Mucosa of gallbladder (tissue), 1 donor: ENCODE results near the gene BDNF. TPM values are rescaled to one million over a fixed set of nuclear protein-coding genes. Genes with fewer than 3 reads are reported as not detected.
"Not testable (repeated sequence)": the region's sequence is repeated elsewhere in the genome, so short reads cannot be mapped to it uniquely, and the experiment has no call there.

Experiments
- DNase-seq: peaks from one replicate; pipeline ENCODE4 v3.0.0-alpha.2; 2020; ENCODE audit warnings: low spot score
- total RNA-seq: library from RNA; stranded (reverse); gene quantifications from one replicate; pipeline ENCODE4 v1.2.1, GENCODE V29; 2021
- donor health status: DM: no; HTN: no; CAD: no.

BDNF gene
- total RNA-seq, result 6.8 TPM

DNA sequence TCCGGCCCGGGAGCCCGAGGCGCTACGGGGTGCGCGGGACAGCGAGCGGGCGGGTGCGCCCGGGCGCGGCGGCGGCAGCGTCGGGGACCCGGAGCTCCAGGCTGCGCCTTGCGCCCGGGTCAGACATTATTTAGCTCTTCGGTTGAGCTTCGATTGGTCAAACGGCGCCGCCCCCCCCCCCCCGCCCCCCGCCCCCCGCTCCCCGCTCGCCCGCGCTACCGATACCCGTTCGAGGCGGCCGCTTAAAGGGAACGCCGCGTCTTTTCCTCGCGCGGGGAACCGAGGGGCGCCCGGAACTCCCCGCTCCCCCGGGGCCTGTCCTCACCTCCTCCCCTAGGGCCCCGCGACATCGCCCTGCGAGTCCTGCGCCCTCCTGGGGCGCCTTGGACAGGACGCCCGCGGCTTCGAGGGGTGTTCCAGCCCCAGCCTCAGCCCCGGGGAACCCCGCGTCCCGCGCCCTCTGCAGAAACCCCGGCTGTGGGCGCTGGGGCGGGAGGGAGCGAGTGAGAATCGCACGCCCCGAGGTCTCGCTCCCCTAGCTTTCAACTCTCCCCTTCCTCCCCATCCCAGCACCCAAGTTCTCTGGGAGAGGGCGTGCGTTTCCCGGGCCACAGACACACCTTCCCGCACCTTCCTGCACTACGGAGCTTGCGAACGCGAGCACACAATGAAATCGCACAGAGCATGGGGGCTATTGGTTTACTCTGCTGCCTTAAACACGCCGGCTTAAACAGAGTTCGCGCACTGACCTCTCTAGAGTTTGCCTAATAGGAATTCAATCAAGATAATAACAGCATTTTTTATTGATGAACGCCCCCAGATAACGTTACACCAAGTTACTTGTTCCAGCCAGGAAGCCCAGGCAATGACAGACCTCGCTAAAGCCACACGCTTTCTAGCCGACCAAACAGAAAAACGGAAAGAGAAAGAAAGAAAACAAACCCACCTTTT is at the start of gene BDNF:
Gene BDNF, minus strand, starts transcription at position 105 of the 951 bp plus-strand sequence. CDS start 41,891 bp downstream, outside the sequence.
- no peak for DNase-seq

DNA sequence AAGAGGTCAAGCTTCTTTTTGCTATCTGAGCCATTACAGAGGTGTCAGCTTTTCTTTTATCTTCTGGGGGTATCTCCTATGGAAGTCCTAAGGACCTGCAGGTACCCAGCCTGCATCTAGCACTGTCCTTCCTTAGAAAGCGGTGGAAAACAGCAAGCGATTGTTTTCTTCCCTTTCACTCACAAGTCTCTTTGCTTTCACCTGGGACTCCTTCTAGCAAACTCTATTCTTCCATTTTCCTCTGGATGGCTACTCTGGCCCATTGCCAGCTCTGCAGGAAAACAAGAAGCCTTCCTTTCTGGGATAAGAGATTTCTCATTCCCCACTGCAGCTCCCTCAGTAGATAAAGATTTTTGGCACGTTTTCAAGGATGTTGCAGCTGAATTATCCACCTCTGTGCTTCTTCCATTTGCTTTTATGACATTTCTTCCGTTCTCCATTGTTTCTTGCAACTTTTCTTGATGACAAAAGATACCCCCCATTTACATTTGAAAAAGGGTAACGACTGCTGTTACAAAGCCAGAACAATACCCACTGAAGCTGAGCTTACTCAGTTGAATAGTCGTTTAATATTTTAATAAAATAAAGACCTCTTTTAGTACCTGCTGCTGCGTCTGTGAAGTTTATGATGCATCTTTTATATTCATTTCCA is 40.2 kb upstream of the BDNF start:
- DNase-seq, result no peak

DNA sequence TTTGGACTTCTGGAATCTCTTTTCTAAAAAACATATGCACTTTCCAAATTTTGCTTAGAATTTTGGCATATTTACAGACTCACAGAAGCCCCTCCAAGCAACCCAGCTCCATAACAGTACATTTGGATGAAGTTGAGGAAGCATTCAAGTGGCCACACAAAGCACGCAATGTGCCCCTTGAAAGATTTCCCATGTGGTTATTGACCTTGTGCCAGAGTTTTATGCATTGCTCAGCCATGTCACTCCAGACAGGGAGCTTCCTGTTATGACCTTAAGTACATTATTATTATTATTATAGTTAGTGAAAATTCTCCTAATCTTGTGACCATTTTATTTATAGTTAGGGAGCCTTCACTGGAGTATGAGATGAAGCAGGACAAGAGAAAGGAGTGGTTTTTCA is 35.0 kb upstream of the BDNF start:
- no peak for DNase-seq

DNA sequence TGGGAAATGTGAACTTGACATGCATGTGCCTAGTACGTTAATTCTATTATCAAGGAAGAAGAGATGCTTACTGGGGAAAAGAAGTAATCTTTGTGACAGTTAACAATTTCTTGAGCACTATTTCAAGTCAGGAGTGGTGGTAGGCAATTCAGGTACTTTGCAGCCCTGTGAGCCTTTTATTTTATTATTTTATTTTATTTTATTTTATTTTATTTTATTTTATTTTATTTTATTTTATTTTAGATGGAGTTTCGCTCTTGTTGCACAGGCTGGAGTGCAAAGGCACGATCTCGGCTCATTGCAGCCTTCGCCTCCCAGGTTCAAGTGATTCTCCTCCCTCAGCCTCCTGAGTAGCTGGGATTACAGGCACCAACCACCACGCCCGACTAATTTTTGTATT is 31.5 kb upstream of the BDNF start:
- DNase-seq, result not testable (repeated sequence)

DNA sequence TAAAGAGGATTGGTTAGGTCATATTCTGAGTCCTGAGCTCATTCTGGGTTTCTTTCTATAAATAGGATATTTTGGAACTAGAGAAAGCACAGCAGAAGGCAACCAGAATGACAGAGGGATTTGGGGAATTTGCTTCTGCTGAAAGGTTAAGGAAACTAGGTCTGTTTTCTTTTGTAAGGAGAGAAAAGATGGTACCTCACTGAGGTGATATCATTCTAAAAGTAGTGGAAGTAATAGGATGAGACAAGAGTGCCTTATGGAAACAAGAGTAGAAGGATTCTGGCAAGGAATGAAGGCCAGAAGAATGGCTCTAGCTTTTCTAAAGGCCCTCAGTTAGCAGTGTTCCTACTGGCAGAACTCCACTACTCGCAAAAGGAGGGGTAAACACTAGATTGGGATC is 26.7 kb upstream of the BDNF start:
- DNase-seq, result no peak

DNA sequence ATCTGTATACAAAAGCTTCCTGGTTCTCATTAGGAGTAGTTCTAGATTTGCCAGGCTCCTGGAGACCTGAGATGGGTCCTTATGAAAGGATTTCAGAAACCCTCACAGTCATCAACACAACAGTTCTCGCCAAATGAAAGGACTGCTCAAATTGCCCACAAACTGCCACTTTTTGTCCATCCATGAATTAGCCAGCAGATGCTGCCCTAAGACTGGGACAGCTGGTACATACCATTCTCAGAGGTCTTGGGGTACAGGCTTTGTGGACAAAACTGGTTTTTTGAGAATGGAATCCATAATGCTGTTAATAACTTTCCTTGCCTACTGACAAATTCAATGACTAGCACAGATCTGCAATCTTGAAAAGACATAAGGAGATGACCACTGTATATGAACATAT is 23.4 kb upstream of the BDNF start:
- DNase-seq, result no peak

DNA sequence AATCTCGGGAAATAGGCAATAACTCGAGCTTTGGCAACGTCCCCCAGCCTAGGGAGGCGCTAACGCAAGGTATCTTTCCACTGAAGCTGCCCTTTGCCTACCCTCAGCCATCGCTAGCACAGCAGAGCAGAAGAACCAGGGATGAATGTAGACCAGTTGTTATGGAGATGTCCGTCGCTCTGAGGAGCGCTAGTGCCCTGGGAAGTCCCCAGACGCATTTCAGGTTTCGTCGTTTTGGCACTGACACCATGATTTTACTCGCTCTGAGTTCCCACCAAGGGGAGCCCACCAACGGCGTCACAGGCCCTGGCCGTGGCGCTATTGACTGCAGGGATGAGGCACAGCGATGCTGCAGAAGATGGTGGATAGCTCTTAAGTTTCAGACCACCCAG is 22.7 kb upstream of the BDNF start:
- no peak for DNase-seq

DNA sequence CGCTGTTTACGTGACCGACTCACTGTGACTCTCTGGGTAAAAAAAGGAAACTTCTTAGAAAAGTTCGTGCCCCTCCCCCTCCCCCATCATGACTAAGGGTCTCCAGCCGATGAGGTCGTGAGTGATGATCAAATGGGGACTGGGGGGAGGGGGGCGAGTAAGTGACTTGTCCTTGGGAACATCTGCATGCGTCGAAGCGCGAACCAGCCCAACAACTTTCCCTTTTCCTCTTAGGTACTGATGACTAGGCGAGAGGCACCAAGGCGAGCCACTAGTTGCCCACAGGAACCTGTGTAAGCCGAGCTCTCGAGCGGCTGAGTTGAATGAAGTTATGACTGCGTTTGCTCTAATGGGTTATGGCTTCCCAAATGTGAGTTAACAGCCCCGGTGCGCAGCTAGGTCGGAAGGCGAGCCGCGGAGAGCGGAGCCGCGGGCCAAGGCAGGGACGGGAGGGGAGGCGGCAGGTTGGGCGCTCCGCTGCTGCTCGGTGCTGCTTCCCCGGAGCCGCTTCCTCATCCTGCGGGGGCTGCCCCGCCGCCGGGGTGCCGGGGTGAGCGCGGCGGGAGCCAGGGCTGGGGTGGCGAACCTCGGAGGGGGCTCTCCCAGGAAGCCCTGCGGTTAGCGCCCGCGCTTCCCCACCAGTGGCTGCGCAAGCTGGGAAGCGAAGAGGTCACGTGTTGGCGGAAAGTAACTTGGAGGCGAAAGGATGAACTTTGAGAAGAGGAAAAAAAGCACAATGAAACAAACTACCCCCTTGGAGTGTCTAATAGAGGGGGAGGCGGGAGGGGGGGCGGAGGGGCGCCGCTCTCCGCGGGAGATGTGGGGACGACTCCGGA is 22.1 kb upstream of the BDNF start:
- DNase-seq, result no peak

DNA sequence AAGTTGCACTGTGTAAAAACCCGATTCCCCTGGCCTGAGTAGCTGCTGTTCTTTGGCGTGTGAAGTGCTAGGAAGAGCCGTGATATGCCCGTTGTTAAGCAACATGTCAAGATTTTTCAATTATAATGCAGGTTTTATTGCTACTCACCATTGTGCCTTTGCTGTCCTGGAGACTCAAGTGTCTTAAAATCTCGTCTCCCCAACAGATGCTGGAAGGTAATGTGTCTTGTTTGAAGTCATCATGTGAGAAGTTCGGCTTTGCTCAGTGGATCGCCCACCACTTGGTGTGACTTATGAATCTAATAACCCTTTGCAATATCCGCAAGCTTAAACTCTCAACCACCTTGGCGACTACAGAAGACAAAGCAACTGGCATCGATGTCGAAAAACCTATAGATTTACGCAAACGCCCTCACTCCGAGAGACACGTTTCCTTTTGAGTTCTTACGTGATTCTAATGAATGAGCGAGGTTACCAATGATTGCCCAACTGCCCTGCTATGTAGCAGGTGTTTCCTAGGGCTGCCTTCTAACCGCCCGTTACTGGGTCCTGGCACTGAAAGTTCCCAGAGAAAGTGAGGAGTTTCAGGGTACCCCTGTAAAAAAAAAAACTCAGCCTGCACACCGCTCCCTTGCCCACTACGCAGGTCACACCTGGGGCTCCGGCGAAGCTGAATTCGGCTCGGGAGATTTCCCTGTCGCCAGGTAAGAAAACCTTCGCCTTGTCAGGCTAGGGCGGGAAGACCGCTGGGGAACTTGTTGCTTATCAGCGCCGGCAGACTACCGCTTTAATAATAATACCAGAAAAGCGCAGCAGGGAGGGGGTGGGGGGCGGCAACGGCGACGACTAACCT is 21.2 kb upstream of the BDNF start:
- no peak for DNase-seq

DNA sequence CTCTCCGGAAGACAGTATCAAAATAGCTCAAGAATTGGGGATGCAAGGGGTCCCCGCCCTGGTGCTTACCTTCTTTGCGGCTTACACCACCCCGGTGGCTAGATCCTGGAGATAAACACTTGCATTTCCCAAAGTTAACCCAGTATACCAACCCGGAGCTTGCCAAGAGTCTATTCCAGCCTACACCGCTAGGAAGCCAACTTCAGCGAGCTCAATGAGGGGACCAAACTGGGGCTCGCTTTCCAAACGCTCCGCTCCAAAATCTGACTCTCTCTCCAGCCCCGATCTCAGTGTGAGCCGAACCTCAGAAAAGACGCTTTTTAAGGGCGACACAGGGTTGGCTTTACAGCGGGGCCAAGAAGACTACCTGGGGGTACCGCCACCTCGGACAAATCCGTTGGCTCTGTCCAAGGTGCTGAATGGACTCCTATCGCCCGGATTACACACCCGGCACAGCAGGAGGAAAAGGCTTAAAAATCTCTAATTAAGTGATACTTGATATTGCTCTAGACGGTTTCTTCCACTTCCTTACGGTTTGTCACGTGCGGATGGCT is 20.1 kb upstream of the BDNF start:
- DNase-seq, result peak; percentile 32

DNA sequence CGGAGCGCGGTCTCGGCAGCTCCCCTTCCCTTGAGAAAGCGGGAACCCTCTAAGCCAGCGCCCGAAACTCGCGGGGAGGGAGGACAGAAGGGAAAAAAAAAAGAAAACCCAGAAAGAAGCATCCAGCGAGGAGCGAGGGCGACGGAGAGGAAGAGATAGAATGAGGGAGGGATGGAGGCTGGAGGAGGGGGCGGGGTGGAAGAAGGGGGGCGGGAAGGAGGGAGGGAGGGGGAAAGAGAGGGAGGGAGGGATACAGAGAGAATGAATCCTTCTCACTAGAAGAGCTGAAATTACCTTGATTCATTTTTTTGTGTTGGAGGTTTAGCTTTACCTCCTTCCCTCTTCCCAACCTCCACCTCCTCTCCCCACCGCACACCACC is 19.3 kb upstream of the BDNF start:
- no peak for DNase-seq

DNA sequence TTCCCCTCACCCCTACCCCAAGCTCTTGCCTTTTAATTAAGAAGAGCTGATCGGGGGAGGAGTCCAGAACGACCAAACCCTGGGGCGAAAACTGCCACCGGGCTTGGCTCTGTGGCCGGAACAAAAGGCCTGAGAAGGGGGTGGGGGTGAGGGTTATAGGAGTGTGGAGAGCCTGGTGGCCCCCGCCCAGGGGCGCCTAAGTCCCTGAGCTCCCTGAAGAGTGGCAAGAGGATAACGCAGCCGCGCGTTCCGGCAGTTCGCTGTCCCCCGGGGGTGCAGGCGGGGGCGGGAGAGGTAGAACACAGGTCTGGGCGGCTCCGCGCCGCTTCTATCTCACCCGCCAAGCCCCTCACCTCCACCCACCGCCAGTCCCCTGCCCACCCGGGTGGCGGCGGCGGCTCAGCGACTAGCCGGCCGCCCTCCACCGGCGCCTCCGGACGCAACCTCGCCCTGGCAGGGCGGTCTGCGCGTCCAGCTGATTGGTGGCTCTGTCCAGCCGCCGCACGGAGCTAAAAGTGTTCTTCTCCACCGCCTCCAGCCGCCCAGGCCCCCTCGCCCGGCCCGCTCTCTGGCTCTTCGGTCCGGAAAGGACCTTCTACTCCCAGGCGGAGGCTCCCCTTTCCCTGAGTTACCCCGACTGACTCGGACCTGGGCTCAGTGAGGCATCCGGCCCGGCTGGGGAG is 18.7 kb upstream of the BDNF start:
- DNase-seq, result no peak

DNA sequence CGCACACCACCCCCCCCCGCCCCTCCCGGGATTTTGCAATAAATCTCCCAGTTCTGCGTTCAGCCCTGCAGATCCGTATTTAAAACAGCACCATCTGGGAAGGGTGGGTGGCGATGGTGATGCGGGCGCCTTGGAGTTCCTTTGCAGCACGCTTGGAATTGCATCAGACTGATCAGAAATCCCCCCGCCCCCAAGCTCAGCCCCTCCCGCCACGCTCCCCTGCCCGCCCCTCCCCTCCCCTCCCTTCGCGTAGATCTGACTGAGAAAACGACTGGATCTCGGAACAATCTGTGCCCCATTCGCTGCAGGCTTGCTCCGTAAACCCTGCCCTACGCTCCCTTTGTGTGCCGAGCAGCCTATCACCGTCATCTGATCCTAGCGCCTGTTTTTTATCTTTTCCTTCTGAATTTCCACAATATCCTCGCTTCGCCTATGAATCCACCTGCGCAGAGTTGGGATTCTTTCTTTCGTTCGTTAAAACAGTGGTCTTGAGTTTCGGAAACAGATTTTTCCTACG is 18.1 kb upstream of the BDNF start:
- no peak for DNase-seq

DNA sequence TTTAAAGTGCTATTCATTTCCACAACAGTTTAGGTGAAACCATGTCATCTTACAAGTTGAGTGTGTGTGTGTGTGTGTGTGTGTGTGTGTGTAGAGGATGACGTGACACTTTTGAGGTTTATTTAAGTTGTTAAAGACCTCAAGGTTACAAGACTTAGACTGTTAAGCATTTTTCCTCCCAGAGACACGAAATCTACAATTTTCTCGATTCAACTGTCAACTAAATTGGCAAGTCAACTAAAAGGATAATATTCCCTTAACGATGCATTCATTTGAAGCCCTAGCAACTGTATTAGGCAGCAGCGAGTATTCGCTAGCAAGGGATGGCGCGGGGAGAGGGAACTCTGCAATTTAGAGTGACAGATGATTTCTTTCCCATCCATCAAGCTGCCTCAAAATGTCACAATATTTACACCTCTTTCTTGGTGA is 17.6 kb upstream of the BDNF start:
- DNase-seq, result no peak

DNA sequence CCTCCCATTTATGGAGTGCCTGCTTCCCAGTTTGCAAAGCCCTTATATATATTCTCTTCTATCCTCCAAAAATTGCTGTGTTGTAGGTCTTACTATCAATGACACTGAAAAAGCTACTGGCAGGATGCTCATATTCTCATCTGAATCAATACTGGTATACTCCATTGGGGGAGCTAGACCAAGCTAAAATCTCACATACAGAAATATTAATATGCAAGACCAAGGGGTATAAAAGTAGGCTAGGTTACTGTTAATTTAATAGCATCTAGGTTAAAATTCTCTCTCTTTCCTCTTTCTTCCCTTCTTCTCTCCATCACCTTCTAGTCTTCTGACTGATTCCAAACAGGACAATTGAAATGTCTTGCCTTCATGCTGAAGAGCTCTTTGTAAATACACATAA is 17.1 kb upstream of the BDNF start:
- DNase-seq, result no peak

DNA sequence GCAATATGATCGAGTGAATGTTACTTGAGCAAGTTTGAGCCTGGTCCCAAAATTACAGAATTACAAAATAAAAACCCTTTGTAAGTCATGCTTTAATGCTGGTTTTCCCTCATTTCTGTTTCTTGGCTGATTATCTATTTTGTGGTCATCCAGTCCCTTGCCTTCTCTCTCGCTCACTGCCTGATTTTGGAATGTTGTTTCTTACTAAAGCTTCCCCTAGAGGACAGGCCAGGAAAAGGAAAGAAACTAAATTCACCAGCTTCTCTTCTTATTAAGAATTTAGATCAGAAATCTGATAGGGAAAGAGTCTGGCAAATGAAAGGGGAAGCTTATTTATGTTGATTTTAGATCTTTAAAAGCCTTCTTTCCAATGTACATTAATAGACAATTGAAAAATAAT is 16.6 kb upstream of the BDNF start:
- DNase-seq, result no peak

DNA sequence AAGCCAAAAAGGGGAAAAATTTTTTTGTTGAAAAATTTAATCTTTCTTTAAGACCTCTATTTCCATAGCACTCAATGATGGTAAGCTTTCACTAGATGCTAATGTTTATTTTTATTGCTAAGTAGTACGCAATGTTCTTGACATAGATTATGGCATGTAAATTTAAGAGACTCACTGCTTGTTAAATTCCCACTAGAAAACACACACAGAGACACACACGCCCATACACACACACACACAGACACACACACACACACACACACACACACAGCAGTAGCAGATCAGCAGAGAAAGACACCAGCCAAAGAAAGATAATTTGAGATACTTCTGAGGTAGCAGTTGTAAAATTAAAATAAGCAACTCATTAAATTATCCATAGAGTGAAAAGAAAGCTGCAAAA is 16.0 kb upstream of the BDNF start:
- DNase-seq, result no peak

DNA sequence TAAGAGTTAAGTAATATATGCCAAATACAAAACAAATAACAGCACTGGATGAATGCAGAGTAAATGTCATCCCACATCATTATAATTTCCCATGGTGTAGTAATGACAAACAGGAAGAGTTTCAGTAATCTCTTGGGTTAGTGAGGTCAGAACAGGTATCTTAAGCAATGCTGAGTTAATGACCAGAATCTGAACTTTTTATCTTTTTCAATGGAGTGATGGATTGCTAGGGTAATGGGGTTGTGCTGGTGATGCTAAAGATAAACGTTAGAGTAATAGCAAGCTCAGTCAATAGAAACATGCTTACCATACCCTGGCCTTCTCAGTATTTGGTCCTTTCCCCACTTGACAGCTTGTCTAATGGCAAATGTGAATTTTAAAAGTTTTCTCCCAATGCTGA is 11.5 kb upstream of the BDNF start:
- no peak for DNase-seq

DNA sequence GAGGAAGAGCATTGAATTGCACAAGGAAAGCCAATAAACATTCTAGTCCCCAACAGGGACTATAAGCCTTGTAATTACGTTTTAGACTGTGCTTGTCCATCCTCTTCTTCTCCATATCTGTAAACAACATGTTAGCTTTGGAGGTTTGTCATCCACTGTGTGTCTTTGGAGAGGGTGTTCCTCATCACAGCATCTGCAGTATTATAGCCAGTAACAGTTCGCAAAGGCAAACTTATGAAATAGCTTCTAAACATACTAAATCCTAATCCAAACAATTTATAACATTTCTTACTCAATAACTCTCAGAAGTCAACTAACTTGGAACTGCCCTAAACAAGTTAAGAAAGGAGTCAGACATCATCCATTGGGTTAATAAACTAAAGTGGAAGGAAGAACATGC is 10.3 kb upstream of the BDNF start:
- no peak for DNase-seq

DNA sequence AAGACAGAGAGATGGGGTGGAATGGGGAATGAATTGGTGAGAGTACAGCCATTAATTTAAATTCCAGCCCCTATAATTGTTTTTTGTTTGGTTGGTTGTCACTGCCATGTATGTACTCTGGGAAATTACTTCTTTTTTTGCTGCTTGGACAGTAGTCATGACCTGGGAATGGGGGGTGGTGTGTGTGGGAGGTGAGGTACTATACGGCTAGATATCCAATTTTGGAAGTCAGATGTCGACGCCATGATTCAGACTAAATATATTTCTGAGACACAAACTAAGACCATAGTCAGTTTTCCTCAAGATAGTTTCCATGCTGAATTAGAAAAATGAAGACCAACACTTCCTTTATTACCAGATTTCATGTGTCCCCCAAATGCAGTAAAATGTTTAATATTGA is 7.4 kb upstream of the BDNF start:
- DNase-seq, result no peak
